SH-SY5Y (cell line): ENCODE measurements around the gene PDXK.

Source experiments
- GATA2 ChIP-seq: IDR thresholded peaks from 2 replicates; pipeline ENCODE4 v1.6.1; 2011; ENCODE audit warnings: mild to moderate bottlenecking, low read depth, low read length
- GATA3 ChIP-seq: IDR thresholded peaks from 2 replicates; pipeline ENCODE4 v1.6.1; 2011; ENCODE audit warnings: low read depth, mild to moderate bottlenecking, low read length, moderate library complexity

GRCh38 chr21:43721206-43721605 is 2.3 kb downstream of the PDXK start:
- no peak for TF ChIP-seq GATA2
- TF ChIP-seq GATA3, result no peak
